AG04449 (cell line): ENCODE results near the gene TXNRD2.

Experiments
- CTCF ChIA-PET: fragments of 350-600 bp; formaldehyde crosslinking; extraction: SDS; loops from one replicate; lab custom pipeline; 2021; ENCODE audit warnings: antibody characterized with exemption; lab: Yijun Ruan, JAX
- POLR2A ChIA-PET: fragments of 400-600, 350-600 bp; formaldehyde crosslinking; extraction: SDS; loops from one replicate; lab custom pipeline; 2020; ENCODE audit warnings: antibody characterized with exemption, inconsistent platforms; lab: Yijun Ruan, JAX
- DNase-seq: peaks from one replicate; pipeline ENCODE4 v3.0.0-alpha.2; 2010; ENCODE audit warnings: low read depth, low spot score
- H3K4me3 ChIP-seq: 2 replicates; pipeline ENCODE4 v1.5.1; 2011; ENCODE audit warnings: low read depth, mild to moderate bottlenecking, control low read depth, low read length
- TF ChIP-seq, protein P1 (sequence below): IDR thresholded peaks from one replicate; pipeline ENCODE4 v1.5.1; 2011; ENCODE audit warnings: mild to moderate bottlenecking, moderate library complexity, low read length, control low read depth, inconsistent platforms; ENCODE audit not compliant: insufficient read depth; ENCODE audit errors: missing control alignments

TXNRD2 gene

DNA sequence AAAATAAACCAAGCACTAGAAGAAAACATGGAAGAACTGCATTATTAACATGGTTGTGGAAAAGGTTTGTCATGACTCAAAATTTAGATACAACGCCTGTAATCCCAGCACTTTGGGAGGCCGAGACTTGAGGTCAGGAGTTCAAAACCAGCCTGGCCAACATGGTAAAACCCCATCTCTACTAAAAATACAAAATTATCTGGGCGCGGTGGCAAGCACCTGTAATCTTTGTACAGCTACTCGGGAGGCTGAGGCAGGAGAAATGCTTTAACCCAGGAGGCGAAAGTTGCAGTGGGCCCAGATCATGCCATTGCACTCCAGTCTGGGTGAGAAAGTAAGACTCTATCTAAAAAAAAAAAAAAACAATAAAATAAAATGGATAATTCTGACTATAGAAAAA is 110.6 kb downstream of the TXNRD2 start:
- POLR2A ChIA-PET = no interaction called here
- no peak overlapping the region for H3K4me3 ChIP-seq
- no peak for DNase-seq
- TF ChIP-seq, protein P1, sequence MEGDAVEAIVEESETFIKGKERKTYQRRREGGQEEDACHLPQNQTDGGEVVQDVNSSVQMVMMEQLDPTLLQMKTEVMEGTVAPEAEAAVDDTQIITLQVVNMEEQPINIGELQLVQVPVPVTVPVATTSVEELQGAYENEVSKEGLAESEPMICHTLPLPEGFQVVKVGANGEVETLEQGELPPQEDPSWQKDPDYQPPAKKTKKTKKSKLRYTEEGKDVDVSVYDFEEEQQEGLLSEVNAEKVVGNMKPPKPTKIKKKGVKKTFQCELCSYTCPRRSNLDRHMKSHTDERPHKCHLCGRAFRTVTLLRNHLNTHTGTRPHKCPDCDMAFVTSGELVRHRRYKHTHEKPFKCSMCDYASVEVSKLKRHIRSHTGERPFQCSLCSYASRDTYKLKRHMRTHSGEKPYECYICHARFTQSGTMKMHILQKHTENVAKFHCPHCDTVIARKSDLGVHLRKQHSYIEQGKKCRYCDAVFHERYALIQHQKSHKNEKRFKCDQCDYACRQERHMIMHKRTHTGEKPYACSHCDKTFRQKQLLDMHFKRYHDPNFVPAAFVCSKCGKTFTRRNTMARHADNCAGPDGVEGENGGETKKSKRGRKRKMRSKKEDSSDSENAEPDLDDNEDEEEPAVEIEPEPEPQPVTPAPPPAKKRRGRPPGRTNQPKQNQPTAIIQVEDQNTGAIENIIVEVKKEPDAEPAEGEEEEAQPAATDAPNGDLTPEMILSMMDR = no peak
- CTCF ChIA-PET = interaction anchor here (1.5 kb wide), 1 partner anchor 79 kb away, joined by 3 read pairs; no protein-coding TSS in a partner anchor

DNA sequence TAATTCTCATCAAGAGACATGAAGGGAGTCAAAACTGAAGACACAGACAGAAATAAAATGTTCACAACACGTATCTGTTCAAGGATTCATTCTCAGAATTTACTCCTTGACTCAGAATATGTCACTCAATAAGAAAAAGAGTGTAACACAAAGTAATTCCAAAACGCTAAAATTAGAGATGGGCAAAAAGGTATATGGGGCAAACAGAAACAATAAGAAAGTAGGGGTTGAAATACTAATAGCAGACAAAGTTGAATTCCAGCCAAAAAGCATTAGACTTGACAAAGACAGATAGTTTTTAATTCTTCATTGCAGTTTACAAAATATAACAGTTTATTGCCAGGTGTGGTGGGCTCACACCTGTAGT is 113.6 kb downstream of the TXNRD2 start:
- ChIA-PET POLR2A (no interaction called here), CTCF (no interaction called here)
- no peak for DNase-seq
- TF ChIP-seq, protein P1 = no peak
- H3K4me3 ChIP-seq = no peak overlapping the region

DNA sequence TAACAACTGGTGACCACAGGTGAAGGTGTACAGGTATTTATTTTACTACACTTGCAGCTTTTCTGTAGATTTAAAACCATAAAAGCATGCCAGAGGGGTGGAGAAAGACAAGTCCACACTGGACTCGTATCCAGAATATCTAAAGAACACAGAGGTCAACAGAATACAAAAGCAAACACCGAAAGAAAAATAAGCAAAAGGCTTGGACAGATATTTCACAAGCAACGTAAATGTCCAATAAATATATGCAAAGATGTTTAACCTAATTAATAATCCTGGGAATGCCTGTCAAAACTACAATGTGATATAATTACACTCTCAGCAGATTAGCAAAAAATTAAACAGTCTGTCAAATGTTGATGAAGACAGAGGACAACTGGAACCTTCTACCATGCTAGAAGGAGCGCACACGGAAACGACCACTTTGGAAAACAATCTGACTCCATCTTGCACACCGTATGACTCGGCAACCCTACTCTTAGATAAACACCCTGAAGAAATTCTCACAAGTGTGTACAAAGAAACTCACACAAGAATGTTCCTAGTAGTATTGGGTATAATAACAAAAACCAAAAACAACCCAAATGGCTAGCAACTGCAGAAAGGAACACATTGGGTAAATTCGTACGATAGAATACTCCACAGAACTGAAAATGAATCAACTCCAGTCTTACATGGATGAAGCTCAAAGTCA is 114.1 kb downstream of the TXNRD2 start:
- POLR2A ChIA-PET = no interaction called here
- TF ChIP-seq, protein P1 = no peak
- CTCF ChIA-PET = no interaction called here
- H3K4me3 ChIP-seq = no peak overlapping the region
- DNase-seq = no peak

DNA sequence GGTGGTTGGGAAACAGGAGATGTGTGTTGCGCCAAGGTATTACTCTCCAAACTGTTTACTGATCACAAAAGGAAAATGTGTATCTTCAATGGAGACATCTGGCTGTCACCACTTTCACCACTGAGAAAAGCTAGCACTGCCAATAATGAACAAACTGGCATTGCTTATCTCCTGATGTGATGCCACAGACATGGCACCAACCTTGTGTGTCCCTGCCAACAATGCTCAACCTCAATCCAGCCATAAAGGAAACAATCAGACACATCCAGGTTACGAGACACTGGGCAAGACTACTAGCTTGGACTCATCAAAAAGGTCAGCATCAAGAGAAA is 115.0 kb downstream of the TXNRD2 start:
- CTCF ChIA-PET = no interaction called here
- POLR2A ChIA-PET = no interaction called here
- DNase-seq = no peak

DNA sequence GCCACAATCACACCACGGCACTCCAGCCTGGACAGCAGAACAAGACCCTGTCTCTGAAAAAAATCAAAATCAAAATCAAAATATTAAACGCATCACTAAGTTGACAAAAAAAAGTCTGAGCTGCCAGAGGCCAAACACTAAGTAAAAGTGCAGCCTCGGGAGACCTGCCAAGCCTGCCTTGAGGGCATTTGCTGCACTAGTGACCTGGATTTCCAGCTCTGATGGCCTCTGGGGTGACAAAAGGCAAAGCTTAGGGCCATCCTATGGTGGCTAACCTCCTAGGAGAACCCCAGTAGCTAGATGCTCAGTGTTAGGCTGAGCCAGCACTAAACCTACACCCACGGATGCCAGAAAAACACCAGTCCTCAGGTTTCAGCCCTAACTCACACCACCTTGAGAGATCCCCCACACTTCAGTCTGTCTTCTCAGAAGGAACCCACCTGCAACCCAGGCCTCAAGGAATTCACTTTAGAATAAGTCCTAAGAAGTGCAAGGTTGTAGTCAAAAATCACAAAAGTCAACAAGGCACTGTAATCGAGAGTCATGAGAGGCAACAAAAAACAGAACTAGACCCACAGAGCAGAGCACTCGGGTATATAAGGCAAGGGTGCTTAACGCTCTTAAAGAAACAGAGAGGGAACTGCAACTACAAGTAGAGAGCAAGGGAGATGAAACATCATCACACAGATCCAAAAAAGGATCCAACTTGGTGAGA is 115.6 kb downstream of the TXNRD2 start:
- TF ChIP-seq, protein P1 = no peak
- H3K4me3 ChIP-seq = no peak overlapping the region
- ChIA-PET POLR2A (no interaction called here), CTCF (no interaction called here)
- DNase-seq = no peak

More for the DNA sequence above, 115.0 kb downstream of the TXNRD2 start:
- TF ChIP-seq, protein P1 = no peak
- no peak overlapping the region for H3K4me3 ChIP-seq
